ENCODE results near the gene CABP1. TPM values are rescaled to one million over a fixed set of nuclear protein-coding genes. Genes with fewer than 3 reads are reported as not detected.

CABP1 gene
- total RNA-seq, 1 donor from 2014 or later: 0.52 TPM

- Histone ChIP-seq H3K36me3 (ENCODE audit: control insufficient read depth in 3 of 3, insufficient read depth in 3 of 3, low read length in 3 of 3) (no peaks in the 10 kb centered on the region), H3K4me3 (ENCODE audit: low read length in 3 of 3) (no peak overlapping the region), H3K27me3 (ENCODE audit: control insufficient read depth in 3 of 3, insufficient read depth in 3 of 3, low read length in 3 of 3) (no peaks in the 10 kb centered on the region), H3K4me1 (ENCODE audit: control insufficient read depth in 3 of 3, insufficient read depth in 3 of 3, low read length in 3 of 3) (no peaks in the 10 kb centered on the region), H3K9ac (ENCODE audit: low read depth in 1 of 3, low read length in 3 of 3) (no peak overlapping the region), H3K9me3 (ENCODE audit: control insufficient read depth in 3 of 3, low read length in 3 of 3) (no peaks in the 10 kb centered on the region), H3K27ac (ENCODE audit: low read depth, low read length) (no peak overlapping the region)
Observed at GRCh38 chr12:120680165-120680738, 39.8 kb downstream of the CABP1 start.

GRCh38 chr12:120684523-120684932 lies 44.1 kb downstream of the CABP1 start:
- no peaks in the 10 kb centered on the region for H3K27me3 ChIP-seq (ENCODE audit: control insufficient read depth in 3 of 3, insufficient read depth in 3 of 3, low read length in 3 of 3)
- no peak overlapping the region for H3K27ac ChIP-seq (ENCODE audit: low read depth, low read length)
- H3K4me3 ChIP-seq (ENCODE audit: low read length in 3 of 3): no peak overlapping the region
- H3K9ac ChIP-seq (ENCODE audit: low read depth in 1 of 3, low read length in 3 of 3): no peak overlapping the region
- H3K36me3 ChIP-seq (ENCODE audit: control insufficient read depth in 3 of 3, insufficient read depth in 3 of 3, low read length in 3 of 3): no peaks in the 10 kb centered on the region
- no peaks in the 10 kb centered on the region for H3K9me3 ChIP-seq (ENCODE audit: control insufficient read depth in 3 of 3, low read length in 3 of 3)
- H3K4me1 ChIP-seq (ENCODE audit: control insufficient read depth in 3 of 3, insufficient read depth in 3 of 3, low read length in 3 of 3): peaks cover 22% of the 10 kb centered on the region in 3 donors

GRCh38 chr12:120685522-120685921 lies 45.1 kb downstream of the CABP1 start:
- Histone ChIP-seq H3K4me3 (ENCODE audit: low read length in 3 of 3) (peak overlapping the region in 1 of 3 donors; percentile 90), H3K36me3 (ENCODE audit: control insufficient read depth in 3 of 3, insufficient read depth in 3 of 3, low read length in 3 of 3) (no peaks in the 10 kb centered on the region), H3K27me3 (ENCODE audit: control insufficient read depth in 3 of 3, insufficient read depth in 3 of 3, low read length in 3 of 3) (no peaks in the 10 kb centered on the region), H3K9ac (ENCODE audit: low read depth in 1 of 3, low read length in 3 of 3) (peak overlapping the region in 1 of 3 donors; percentile 75), H3K27ac (ENCODE audit: low read depth, low read length) (no peak overlapping the region), H3K9me3 (ENCODE audit: control insufficient read depth in 3 of 3, low read length in 3 of 3) (no peaks in the 10 kb centered on the region), H3K4me1 (ENCODE audit: control insufficient read depth in 3 of 3, insufficient read depth in 3 of 3, low read length in 3 of 3) (peaks cover 28 to 32% (median 30%) of the 10 kb centered on the region in 3 donors)

- Histone ChIP-seq H3K36me3 (ENCODE audit: control insufficient read depth in 3 of 3, insufficient read depth in 3 of 3, low read length in 3 of 3) (no peaks in the 10 kb centered on the region), H3K9ac (ENCODE audit: low read depth in 1 of 3, low read length in 3 of 3) (peak overlapping the region; percentile 67 to 93 (median 75)), H3K4me3 (ENCODE audit: low read length in 3 of 3) (peak overlapping the region; percentile 88 to 90 (median 90)), H3K27me3 (ENCODE audit: control insufficient read depth in 3 of 3, insufficient read depth in 3 of 3, low read length in 3 of 3) (no peaks in the 10 kb centered on the region), H3K4me1 (ENCODE audit: control insufficient read depth in 3 of 3, insufficient read depth in 3 of 3, low read length in 3 of 3) (peaks cover 35 to 39% (median 37%) of the 10 kb centered on the region in 3 donors), H3K27ac (ENCODE audit: low read depth, low read length) (peak overlapping the region; percentile 88), H3K9me3 (ENCODE audit: control insufficient read depth in 3 of 3, low read length in 3 of 3) (no peaks in the 10 kb centered on the region)
Observed at GRCh38 chr12:120686151-120686689, 45.8 kb downstream of the CABP1 start.

DNA sequence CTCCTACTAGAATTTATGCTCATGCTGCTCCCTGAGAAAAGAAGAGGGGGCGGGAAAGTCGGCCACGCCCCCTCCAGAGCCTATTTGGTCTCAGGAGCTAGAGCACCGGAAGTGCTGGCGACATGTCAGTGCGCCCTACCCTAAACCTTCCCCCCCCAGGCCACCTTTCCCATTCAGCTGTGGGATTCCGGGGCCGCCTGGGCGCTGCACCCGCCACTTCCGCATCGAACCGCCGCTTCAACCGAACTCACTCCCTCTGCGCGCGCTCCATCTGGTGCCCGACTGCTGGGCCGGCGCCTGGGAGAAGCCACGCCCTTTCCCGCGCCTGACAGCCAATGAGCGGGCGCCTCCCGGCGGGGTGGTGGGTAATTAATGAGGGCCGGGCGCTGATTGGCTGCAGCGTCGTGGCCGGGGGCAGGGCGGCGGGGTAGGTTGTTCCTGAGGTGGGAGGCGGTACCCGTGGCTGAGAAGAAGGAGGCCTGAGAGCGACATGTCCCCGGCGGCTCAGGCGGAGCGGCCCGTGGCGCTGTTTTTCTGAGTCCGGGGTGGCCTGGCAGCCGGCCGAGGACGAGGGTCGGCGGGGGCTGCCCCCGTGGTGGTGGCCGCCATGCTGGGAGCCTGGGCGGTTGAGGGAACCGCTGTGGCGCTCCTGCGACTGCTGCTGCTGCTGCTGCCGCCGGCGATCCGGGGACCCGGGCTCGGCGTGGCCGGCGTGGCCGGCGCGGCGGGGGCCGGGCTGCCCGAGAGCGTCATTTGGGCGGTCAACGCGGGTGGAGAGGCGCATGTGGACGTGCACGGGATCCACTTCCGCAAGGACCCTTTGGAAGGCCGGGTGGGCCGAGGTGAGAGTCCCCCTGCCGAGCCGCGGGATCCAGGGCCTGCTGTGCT lies 46.5 kb downstream of the CABP1 start, which contains the start of gene MLEC:
TSS of gene MLEC (plus strand) at position 460 of the 888 bp plus-strand sequence. CDS start at position 608, 148 bp downstream.
- H3K4me3 ChIP-seq (ENCODE audit: low read length in 3 of 3): peak within 1 kb of the TSS; percentile 88 to 90 (median 90)
- H3K9me3 ChIP-seq (ENCODE audit: control insufficient read depth in 3 of 3, low read length in 3 of 3): no peaks in the 10 kb centered on the region
- no peaks in the 10 kb centered on the region for H3K36me3 ChIP-seq (ENCODE audit: control insufficient read depth in 3 of 3, insufficient read depth in 3 of 3, low read length in 3 of 3)
- peak within 1 kb of the TSS; percentile 83 to 93 (median 90) for H3K9ac ChIP-seq (ENCODE audit: low read depth in 1 of 3, low read length in 3 of 3)
- H3K27me3 ChIP-seq (ENCODE audit: control insufficient read depth in 3 of 3, insufficient read depth in 3 of 3, low read length in 3 of 3): no peaks in the 10 kb centered on the region
- H3K27ac ChIP-seq (ENCODE audit: low read depth, low read length): peak within 1 kb of the TSS; percentile 88
- H3K4me1 ChIP-seq (ENCODE audit: control insufficient read depth in 3 of 3, insufficient read depth in 3 of 3, low read length in 3 of 3): peaks cover 40 to 41% (median 41%) of the 10 kb centered on the region in 3 donors

- Histone ChIP-seq H3K9me3 (ENCODE audit: control insufficient read depth in 3 of 3, low read length in 3 of 3) (no peaks in the 10 kb centered on the region), H3K4me3 (ENCODE audit: low read length in 3 of 3) (peak overlapping the region; percentile 82 to 90 (median 89)), H3K27me3 (ENCODE audit: control insufficient read depth in 3 of 3, insufficient read depth in 3 of 3, low read length in 3 of 3) (no peaks in the 10 kb centered on the region), H3K36me3 (ENCODE audit: control insufficient read depth in 3 of 3, insufficient read depth in 3 of 3, low read length in 3 of 3) (no peaks in the 10 kb centered on the region), H3K27ac (ENCODE audit: low read depth, low read length) (peak overlapping the region; percentile 88), H3K4me1 (ENCODE audit: control insufficient read depth in 3 of 3, insufficient read depth in 3 of 3, low read length in 3 of 3) (peaks cover 46 to 48% (median 48%) of the 10 kb centered on the region in 3 donors), H3K9ac (ENCODE audit: low read depth in 1 of 3, low read length in 3 of 3) (peak overlapping the region; percentile 83 to 93 (median 90))
Observed at GRCh38 chr12:120687578-120688289, 47.3 kb downstream of the CABP1 start.

- Histone ChIP-seq H3K27ac (ENCODE audit: low read depth, low read length) (peak overlapping the region; percentile 88), H3K4me1 (ENCODE audit: control insufficient read depth in 3 of 3, insufficient read depth in 3 of 3, low read length in 3 of 3) (peaks cover 52 to 54% (median 52%) of the 10 kb centered on the region in 3 donors), H3K36me3 (ENCODE audit: control insufficient read depth in 3 of 3, insufficient read depth in 3 of 3, low read length in 3 of 3) (peaks cover 0 to under 1% (median 0%) of the 10 kb centered on the region in 3 donors)
Observed at GRCh38 chr12:120688527-120689071, 48.2 kb downstream of the CABP1 start.

GRCh38 chr12:120689397-120690082 lies 49.1 kb downstream of the CABP1 start:
- Histone ChIP-seq H3K27ac (ENCODE audit: low read depth, low read length) (peak overlapping the region; percentile 88), H3K4me1 (ENCODE audit: control insufficient read depth in 3 of 3, insufficient read depth in 3 of 3, low read length in 3 of 3) (peaks cover 56 to 63% (median 58%) of the 10 kb centered on the region in 3 donors), H3K9me3 (ENCODE audit: control insufficient read depth in 3 of 3, low read length in 3 of 3) (no peaks in the 10 kb centered on the region), H3K4me3 (ENCODE audit: low read length in 3 of 3) (peak overlapping the region; percentile 82 to 90 (median 89)), H3K9ac (ENCODE audit: low read depth in 1 of 3, low read length in 3 of 3) (peak overlapping the region; percentile 47 to 90 (median 83)), H3K36me3 (ENCODE audit: control insufficient read depth in 3 of 3, insufficient read depth in 3 of 3, low read length in 3 of 3) (peaks cover 5 to 10% (median 8%) of the 10 kb centered on the region in 3 donors), H3K27me3 (ENCODE audit: control insufficient read depth in 3 of 3, insufficient read depth in 3 of 3, low read length in 3 of 3) (no peaks in the 10 kb centered on the region)

More at GRCh38 chr12:120688527-120689071, 48.2 kb downstream of the CABP1 start:
- Histone ChIP-seq H3K9ac (ENCODE audit: low read depth in 1 of 3, low read length in 3 of 3) (peak overlapping the region; percentile 83 to 93 (median 90)), H3K27me3 (ENCODE audit: control insufficient read depth in 3 of 3, insufficient read depth in 3 of 3, low read length in 3 of 3) (no peaks in the 10 kb centered on the region), H3K4me3 (ENCODE audit: low read length in 3 of 3) (peak overlapping the region; percentile 82 to 90 (median 89)), H3K9me3 (ENCODE audit: control insufficient read depth in 3 of 3, low read length in 3 of 3) (no peaks in the 10 kb centered on the region)

DNA sequence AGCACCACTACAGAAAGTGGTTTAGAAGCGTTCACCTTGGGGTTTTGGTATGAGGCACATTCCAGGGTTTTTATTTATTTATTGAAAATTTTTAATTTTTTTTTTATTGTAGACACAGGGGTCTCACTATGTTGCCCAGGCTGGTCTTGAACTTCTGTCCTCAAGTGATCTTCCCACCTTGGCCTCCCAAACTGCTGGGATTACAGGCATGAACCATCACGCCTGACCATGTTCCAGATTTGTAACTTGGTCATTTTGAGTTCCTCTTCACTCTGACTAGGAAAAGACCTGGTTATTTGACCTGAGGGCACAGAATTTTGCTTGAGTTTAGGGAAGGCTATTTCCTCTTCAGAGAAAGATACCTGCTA lies 49.6 kb downstream of the CABP1 start:
- peak overlapping the region; percentile 10 for H3K27ac ChIP-seq (ENCODE audit: low read depth, low read length)
- peak overlapping the region in 2 of 3 donors; percentile 34 to 90 for H3K4me3 ChIP-seq (ENCODE audit: low read length in 3 of 3)
- H3K9me3 ChIP-seq (ENCODE audit: control insufficient read depth in 3 of 3, low read length in 3 of 3): no peaks in the 10 kb centered on the region
- H3K9ac ChIP-seq (ENCODE audit: low read depth in 1 of 3, low read length in 3 of 3): peak overlapping the region in 2 of 3 donors; percentile 18 to 44
- no peaks in the 10 kb centered on the region for H3K27me3 ChIP-seq (ENCODE audit: control insufficient read depth in 3 of 3, insufficient read depth in 3 of 3, low read length in 3 of 3)
- peaks cover 56 to 63% (median 59%) of the 10 kb centered on the region in 3 donors for H3K4me1 ChIP-seq (ENCODE audit: control insufficient read depth in 3 of 3, insufficient read depth in 3 of 3, low read length in 3 of 3)
- H3K36me3 ChIP-seq (ENCODE audit: control insufficient read depth in 3 of 3, insufficient read depth in 3 of 3, low read length in 3 of 3): peaks cover 10 to 15% (median 14%) of the 10 kb centered on the region in 3 donors

All from skeletal muscle tissue (tissue), 4 donors.